Measurements from ENCODE around the gene USP8. TPM values are rescaled to one million over a fixed set of nuclear protein-coding genes. Genes with fewer than 3 reads are reported as not detected.
"Not testable (repeated sequence)": the region's sequence is repeated elsewhere in the genome, so short reads cannot be mapped to it uniquely, and the experiment has no call there.

USP8 gene
- total RNA-seq, 1 donor from 2014 or later = 66.2 TPM

- no peak for DNase-seq (ENCODE audit: low spot score)
- Mint-ChIP-seq H3K4me3 (no peak overlapping the region), H3K36me3 (ENCODE audit: low read depth) (peaks cover 29% of the 10 kb centered on the region), H3K27ac (peak overlapping the region; percentile 61), H3K27me3 (ENCODE audit: insufficient read depth) (no peaks in the 10 kb centered on the region), H3K4me1 (ENCODE audit: low read depth) (peaks cover 31% of the 10 kb centered on the region), H3K9me3 (no peaks in the 10 kb centered on the region)
- intact Hi-C loops (cut with micrococcal nuclease) = loop anchor here (1.0 kb wide), 2 partner anchors 24 to 85 kb away; no protein-coding TSS in a partner anchor
Observed at GRCh38 chr15:50463423-50464358, 39.5 kb downstream of the USP8 start.

DNA sequence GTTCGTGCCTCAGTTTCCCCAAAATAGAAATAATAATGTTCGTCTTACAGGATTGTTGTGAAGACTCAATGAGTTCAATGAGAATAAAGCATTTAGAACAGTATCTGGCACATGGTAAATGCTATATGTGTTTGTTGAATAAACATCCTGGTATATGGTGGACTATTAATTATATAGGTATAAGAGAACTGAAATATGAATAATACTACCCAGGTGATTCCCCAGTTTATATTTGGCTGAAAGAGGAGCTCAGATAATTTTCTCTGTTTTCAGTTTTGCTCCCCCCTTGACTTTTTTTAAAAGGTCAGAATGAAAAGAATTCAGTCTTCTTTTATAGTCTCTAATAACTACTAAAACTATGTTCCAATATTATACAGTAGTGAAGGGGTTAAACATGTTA is 46.9 kb downstream of the USP8 start:
- no peak for DNase-seq (ENCODE audit: low spot score)
- no peaks in the 10 kb centered on the region for H3K27me3 Mint-ChIP-seq (ENCODE audit: insufficient read depth)
- no peaks in the 10 kb centered on the region for H3K9me3 Mint-ChIP-seq
- intact Hi-C loops (cut with micrococcal nuclease) = no loop called here
- peaks cover 28% of the 10 kb centered on the region for H3K36me3 Mint-ChIP-seq (ENCODE audit: low read depth)
- H3K4me1 Mint-ChIP-seq (ENCODE audit: low read depth) = no peaks in the 10 kb centered on the region
- H3K27ac Mint-ChIP-seq = no peak overlapping the region
- no peak overlapping the region for H3K4me3 Mint-ChIP-seq

GRCh38 chr15:50476143-50476542 is 51.9 kb downstream of the USP8 start:
- no peak for DNase-seq (ENCODE audit: low spot score)
- peaks cover 34% of the 10 kb centered on the region for H3K36me3 Mint-ChIP-seq (ENCODE audit: low read depth)
- no peaks in the 10 kb centered on the region for H3K27me3 Mint-ChIP-seq (ENCODE audit: insufficient read depth)
- intact Hi-C loops (cut with micrococcal nuclease) = no loop called here
- no peak overlapping the region for H3K4me3 Mint-ChIP-seq
- H3K27ac Mint-ChIP-seq = no peak overlapping the region
- H3K4me1 Mint-ChIP-seq (ENCODE audit: low read depth) = peaks cover 14% of the 10 kb centered on the region
- no peaks in the 10 kb centered on the region for H3K9me3 Mint-ChIP-seq

- H3K4me1 Mint-ChIP-seq (ENCODE audit: low read depth) = peaks cover 22% of the 10 kb centered on the region
- H3K9me3 Mint-ChIP-seq = no peaks in the 10 kb centered on the region
- no peaks in the 10 kb centered on the region for H3K27me3 Mint-ChIP-seq (ENCODE audit: insufficient read depth)
- intact Hi-C loops (cut with micrococcal nuclease) = no loop called here
- peaks cover 49% of the 10 kb centered on the region for H3K36me3 Mint-ChIP-seq (ENCODE audit: low read depth)
- DNase-seq (ENCODE audit: low spot score) = no peak
- no peak overlapping the region for H3K4me3 Mint-ChIP-seq
- H3K27ac Mint-ChIP-seq = no peak overlapping the region
Observed at GRCh38 chr15:50484781-50485180, 60.6 kb downstream of the USP8 start.

GRCh38 chr15:50485389-50485788 is 61.2 kb downstream of the USP8 start:
- no peak for DNase-seq (ENCODE audit: low spot score)
- Mint-ChIP-seq H3K27me3 (ENCODE audit: insufficient read depth) (no peaks in the 10 kb centered on the region), H3K4me1 (ENCODE audit: low read depth) (peaks cover 21% of the 10 kb centered on the region), H3K9me3 (no peaks in the 10 kb centered on the region), H3K4me3 (no peak overlapping the region), H3K36me3 (ENCODE audit: low read depth) (peaks cover 51% of the 10 kb centered on the region), H3K27ac (no peak overlapping the region)
- intact Hi-C loops (cut with micrococcal nuclease) = no loop called here

DNA sequence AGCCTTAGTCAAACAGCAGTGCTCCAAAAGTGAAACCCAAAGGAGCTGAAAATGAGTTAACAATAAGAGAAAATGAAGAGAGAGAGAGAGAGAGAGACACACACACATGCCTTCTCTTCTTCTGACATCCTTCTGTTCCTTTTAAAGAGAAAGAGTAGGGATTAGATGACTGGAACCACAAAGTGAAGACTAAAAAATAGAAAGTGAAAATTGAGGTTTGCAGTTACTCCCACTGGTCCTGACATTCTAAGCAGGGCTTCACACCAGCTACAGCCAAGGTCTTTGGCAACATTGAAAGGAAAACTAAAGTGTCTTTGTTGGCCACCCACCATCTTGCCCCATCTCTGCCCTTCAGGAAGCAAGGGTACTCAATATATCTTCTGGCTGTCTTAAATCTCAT is 63.1 kb downstream of the USP8 start:
- Mint-ChIP-seq H3K27ac (peak overlapping the region; percentile 4), H3K4me3 (no peak overlapping the region), H3K4me1 (ENCODE audit: low read depth) (peaks cover 14% of the 10 kb centered on the region), H3K36me3 (ENCODE audit: low read depth) (peaks cover 51% of the 10 kb centered on the region), H3K9me3 (no peaks in the 10 kb centered on the region), H3K27me3 (ENCODE audit: insufficient read depth) (no peaks in the 10 kb centered on the region)
- no peak for DNase-seq (ENCODE audit: low spot score)
- intact Hi-C loops (cut with micrococcal nuclease) = loop anchor here (1.0 to 2.0 kb wide), 8 partner anchors 24 to 420 kb away; partner anchors contain the start of genes SPPL2A and USP8

DNA sequence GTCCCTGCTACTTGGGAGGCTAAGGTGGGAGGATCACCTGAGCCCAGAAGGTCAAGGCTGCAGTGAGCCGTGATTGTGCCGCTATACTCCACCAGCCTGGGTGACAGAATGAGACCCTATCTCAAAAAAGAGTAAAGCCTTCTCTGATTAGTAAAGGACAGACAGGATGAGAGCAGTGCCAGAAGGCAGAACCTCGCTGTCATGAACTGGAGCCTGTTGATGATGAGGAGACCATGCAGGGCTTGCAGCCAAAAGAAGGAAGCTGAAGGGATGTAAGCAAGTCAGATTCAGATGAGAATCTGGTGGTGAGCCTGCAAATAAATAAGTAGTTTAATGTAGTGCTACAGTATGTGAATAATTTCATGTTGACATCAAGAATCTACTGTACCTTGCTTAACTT is 69.4 kb downstream of the USP8 start:
- Mint-ChIP-seq H3K27me3 (ENCODE audit: insufficient read depth) (no peaks in the 10 kb centered on the region), H3K9me3 (no peaks in the 10 kb centered on the region), H3K27ac (no peak overlapping the region), H3K36me3 (ENCODE audit: low read depth) (peaks cover 46% of the 10 kb centered on the region), H3K4me3 (no peak overlapping the region), H3K4me1 (ENCODE audit: low read depth) (no peaks in the 10 kb centered on the region)
- DNase-seq (ENCODE audit: low spot score) = no peak
- intact Hi-C loops (cut with micrococcal nuclease) = loop anchor here (10.0 kb wide), 1 partner anchor 121 kb away; no protein-coding TSS in a partner anchor

GRCh38 chr15:50494547-50494946 is 70.3 kb downstream of the USP8 start:
- DNase-seq (ENCODE audit: low spot score); H3K27me3 Mint-ChIP-seq (ENCODE audit: insufficient read depth); H3K27ac Mint-ChIP-seq; H3K4me3 Mint-ChIP-seq; H3K9me3 Mint-ChIP-seq; H3K4me1 Mint-ChIP-seq (ENCODE audit: low read depth): not testable (repeated sequence)
- intact Hi-C loops (cut with micrococcal nuclease) = loop anchor here (10.0 kb wide), 1 partner anchor 120 kb away; no protein-coding TSS in a partner anchor
- H3K36me3 Mint-ChIP-seq (ENCODE audit: low read depth) = peaks cover 48% of the 10 kb centered on the region

DNA sequence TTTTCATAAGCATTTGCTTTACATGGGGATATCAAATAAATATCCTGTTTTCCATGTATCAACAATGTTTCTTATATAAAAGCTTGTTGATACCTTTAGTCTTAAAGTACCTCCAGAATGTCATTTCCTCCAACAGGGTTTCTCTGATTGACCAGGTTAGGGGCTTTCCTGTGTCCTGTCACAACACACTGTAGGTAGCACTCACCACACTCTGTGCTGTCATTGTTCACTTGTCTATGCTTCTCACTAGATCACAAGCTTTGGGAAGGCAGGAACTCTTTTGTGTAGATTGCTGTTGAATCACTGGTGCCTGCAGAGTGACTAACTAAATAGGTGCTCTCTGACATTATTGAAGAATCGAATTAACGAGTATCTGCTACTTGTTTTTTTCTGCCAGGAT is 72.5 kb downstream of the USP8 start:
- intact Hi-C loops (cut with micrococcal nuclease) = loop anchor here (10.0 kb wide), 1 partner anchor 118 kb away; no protein-coding TSS in a partner anchor
- H3K36me3 Mint-ChIP-seq (ENCODE audit: low read depth) = peaks cover 43% of the 10 kb centered on the region
- no peak overlapping the region for H3K4me3 Mint-ChIP-seq
- no peaks in the 10 kb centered on the region for H3K9me3 Mint-ChIP-seq
- H3K27ac Mint-ChIP-seq = no peak overlapping the region
- H3K4me1 Mint-ChIP-seq (ENCODE audit: low read depth) = no peaks in the 10 kb centered on the region
- no peak for DNase-seq (ENCODE audit: low spot score)
- H3K27me3 Mint-ChIP-seq (ENCODE audit: insufficient read depth) = no peaks in the 10 kb centered on the region

DNA sequence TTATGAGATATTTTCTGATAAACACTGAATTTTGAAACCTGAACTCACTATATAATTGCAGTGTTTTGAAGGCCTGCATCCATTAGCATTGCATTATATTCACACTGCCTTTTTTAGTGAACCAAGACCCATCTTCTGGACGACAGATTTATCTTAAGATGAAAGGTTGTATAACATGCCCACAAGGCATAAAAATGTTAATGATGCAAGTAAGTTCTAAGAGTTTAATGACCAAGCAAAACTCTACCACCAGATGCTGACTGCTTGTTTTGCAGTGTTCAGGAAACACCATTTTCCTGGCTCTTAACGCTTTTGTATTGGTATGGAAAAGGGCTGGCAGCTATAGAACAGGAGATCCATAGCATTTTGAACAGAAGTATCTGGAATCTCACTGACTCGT is 76.1 kb downstream of the USP8 start:
- intact Hi-C loops (cut with micrococcal nuclease) = no loop called here
- Mint-ChIP-seq H3K27me3 (ENCODE audit: insufficient read depth) (no peaks in the 10 kb centered on the region), H3K4me1 (ENCODE audit: low read depth) (peaks cover 11% of the 10 kb centered on the region), H3K9me3 (no peaks in the 10 kb centered on the region), H3K27ac (no peak overlapping the region), H3K4me3 (no peak overlapping the region), H3K36me3 (ENCODE audit: low read depth) (peaks cover 37% of the 10 kb centered on the region)
- DNase-seq (ENCODE audit: low spot score) = no peak

- H3K4me3 Mint-ChIP-seq = no peak overlapping the region
- no peaks in the 10 kb centered on the region for H3K9me3 Mint-ChIP-seq
- no peaks in the 10 kb centered on the region for H3K27me3 Mint-ChIP-seq (ENCODE audit: insufficient read depth)
- no peak for DNase-seq (ENCODE audit: low spot score)
- H3K27ac Mint-ChIP-seq = no peak overlapping the region
- peaks cover 31% of the 10 kb centered on the region for H3K36me3 Mint-ChIP-seq (ENCODE audit: low read depth)
- intact Hi-C loops (cut with micrococcal nuclease) = no loop called here
- peaks cover 11% of the 10 kb centered on the region for H3K4me1 Mint-ChIP-seq (ENCODE audit: low read depth)
Observed at GRCh38 chr15:50501815-50502214, 77.6 kb downstream of the USP8 start.

DNA sequence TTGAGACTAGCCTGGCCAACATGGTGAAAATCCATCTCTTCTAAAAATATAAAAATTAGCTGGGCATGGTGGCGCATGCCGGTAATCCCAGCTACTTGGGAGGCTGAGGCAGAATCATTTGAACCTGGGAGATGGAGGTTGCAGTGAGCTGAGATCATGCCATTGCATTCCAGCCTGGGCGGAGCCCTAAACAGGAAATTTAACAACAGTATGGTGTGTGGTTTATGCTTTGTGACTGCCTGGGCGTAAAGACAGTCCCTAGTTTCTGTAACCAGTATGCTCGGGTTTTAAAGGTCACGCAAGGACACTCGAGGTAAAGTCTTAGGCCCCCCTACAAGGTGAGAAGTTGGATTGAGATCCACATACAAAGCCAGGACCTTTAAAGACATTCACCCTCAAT is 78.9 kb downstream of the USP8 start:
- DNase-seq (ENCODE audit: low spot score) = no peak
- peaks cover 27% of the 10 kb centered on the region for H3K36me3 Mint-ChIP-seq (ENCODE audit: low read depth)
- no peak overlapping the region for H3K27ac Mint-ChIP-seq
- no peaks in the 10 kb centered on the region for H3K27me3 Mint-ChIP-seq (ENCODE audit: insufficient read depth)
- H3K9me3 Mint-ChIP-seq = no peaks in the 10 kb centered on the region
- no peak overlapping the region for H3K4me3 Mint-ChIP-seq
- peaks cover 11% of the 10 kb centered on the region for H3K4me1 Mint-ChIP-seq (ENCODE audit: low read depth)
- intact Hi-C loops (cut with micrococcal nuclease) = no loop called here

GRCh38 chr15:50505656-50506055 is 81.5 kb downstream of the USP8 start:
- intact Hi-C loops (cut with micrococcal nuclease); H3K27ac Mint-ChIP-seq; H3K27me3 Mint-ChIP-seq (ENCODE audit: insufficient read depth); DNase-seq (ENCODE audit: low spot score); H3K9me3 Mint-ChIP-seq; H3K4me3 Mint-ChIP-seq: not testable (repeated sequence)
- peaks cover 11% of the 10 kb centered on the region for H3K4me1 Mint-ChIP-seq (ENCODE audit: low read depth)
- H3K36me3 Mint-ChIP-seq (ENCODE audit: low read depth) = peaks cover 14% of the 10 kb centered on the region

All from activated T-helper 1 cell treated with anti-CD3 and anti-CD28 coated beads, Interleukin-12 subunit alpha, Interleukin-12 subunit beta, Interleukin-2, Interleukin-4 antibody, amounts not matched to agents 30 ng/mL and 10 ng/mL and 1 ng/mL, durations not matched to agents 14 hours and 24 hours and 36 hours (primary cell).